HG03159 (cell line): Measurements from ENCODE around the gene NRTN.

Experiments used
- ATAC-seq: cut with Tn5 transposase; IDR thresholded peaks from one replicate; pipeline ENCODE4 v1.9.1; 2021; ENCODE audit warnings: mild to moderate bottlenecking, moderate library complexity; ENCODE audit not compliant: unreplicated experiment

Gene NRTN

GRCh38 chr19:5811117-5811516, 6.2 kb downstream of the NRTN start:
- no peak for ATAC-seq

- no peak for ATAC-seq
Measured at GRCh38 chr19:5814123-5814851, 9.4 kb downstream of the NRTN start.

GRCh38 chr19:5814852-5815246, 10.0 kb downstream of the NRTN start:
- ATAC-seq, result no peak

GRCh38 chr19:5817218-5817617, 12.4 kb downstream of the NRTN start:
- no peak for ATAC-seq

GRCh38 chr19:5818594-5818993, 13.7 kb downstream of the NRTN start:
- no peak for ATAC-seq

- no peak for ATAC-seq
Measured at GRCh38 chr19:5820785-5821184, 15.9 kb downstream of the NRTN start.

GRCh38 chr19:5821521-5822180, 16.8 kb downstream of the NRTN start:
- ATAC-seq, result no peak

- no peak for ATAC-seq
Measured at GRCh38 chr19:5822181-5822844, 17.4 kb downstream of the NRTN start.

GRCh38 chr19:5823579-5824281, 18.9 kb downstream of the NRTN start:
- ATAC-seq, result no peak

GRCh38 chr19:5824751-5825150, 19.9 kb downstream of the NRTN start:
- ATAC-seq, result no peak

GRCh38 chr19:5825178-5825577, 20.3 kb downstream of the NRTN start:
- ATAC-seq, result no peak

- ATAC-seq, result no peak
Measured at GRCh38 chr19:5826531-5827341, 21.9 kb downstream of the NRTN start.

- no peak for ATAC-seq
Measured at GRCh38 chr19:5827342-5827890, 22.5 kb downstream of the NRTN start.

- peak; percentile 77 for ATAC-seq
Measured at GRCh38 chr19:5827891-5828660, 23.2 kb downstream of the NRTN start.

GRCh38 chr19:5828661-5829566, 24.0 kb downstream of the NRTN start:
- ATAC-seq, result no peak

GRCh38 chr19:5829567-5830310, 24.9 kb downstream of the NRTN start:
- ATAC-seq, result no peak

GRCh38 chr19:5831159-5831558, 26.3 kb downstream of the NRTN start:
- ATAC-seq, result no peak

GRCh38 chr19:5832061-5832460, 27.2 kb downstream of the NRTN start:
- no peak for ATAC-seq
